ENCODE measurements around the gene DCTD. TPM values are rescaled to one million over a fixed set of nuclear protein-coding genes. Genes with fewer than 3 reads are reported as not detected.

The DCTD gene
- total RNA-seq, 1 donor from 2014 or later = 76.8 TPM

GRCh38 chr4:182930889-182931288 lies 13.7 kb upstream of the DCTD start:
- Mint-ChIP-seq H3K27ac (no peak overlapping the region), H3K9me3 (no peaks in the 10 kb centered on the region), H3K4me1 (no peaks in the 10 kb centered on the region), H3K36me3 (ENCODE audit: low read depth) (no peaks in the 10 kb centered on the region), H3K4me3 (no peak overlapping the region), H3K27me3 (peaks cover 9% of the 10 kb centered on the region)
- intact Hi-C loops (cut with micrococcal nuclease) = no loop called here
- ATAC-seq (ENCODE audit: low read depth) (no peak), DNase-seq (no peak)
- ChIA-PET POLR2A (no interaction called here), CTCF (no interaction called here)
- TF ChIP-seq CTCF (IDR thresholded peaks at IDR 0.05) = no peak

- DNase-seq = no peak
- ATAC-seq (ENCODE audit: low read depth) = no peak
- Mint-ChIP-seq H3K27me3 (peaks cover 13% of the 10 kb centered on the region), H3K36me3 (ENCODE audit: low read depth) (no peaks in the 10 kb centered on the region), H3K27ac (no peak overlapping the region), H3K9me3 (no peaks in the 10 kb centered on the region), H3K4me3 (no peak overlapping the region), H3K4me1 (no peaks in the 10 kb centered on the region)
- no peak for TF ChIP-seq CTCF (IDR thresholded peaks at IDR 0.05)
- ChIA-PET CTCF (interaction anchor here (1.0 kb wide), 1 partner anchor 1787 kb away, joined by 4 read pairs; no protein-coding TSS in a partner anchor), POLR2A (no interaction called here)
- intact Hi-C loops (cut with micrococcal nuclease) = loop anchor here (10.0 kb wide), 1 partner anchor 1624 kb away; no protein-coding TSS in a partner anchor
These were observed 12.1 kb upstream of the DCTD start for GRCh38 chr4:182929296-182929695.

GRCh38 chr4:182928061-182928460 lies 10.9 kb upstream of the DCTD start:
- Mint-ChIP-seq H3K4me1 (no peaks in the 10 kb centered on the region), H3K9me3 (no peaks in the 10 kb centered on the region), H3K4me3 (no peak overlapping the region), H3K27me3 (peaks cover 12% of the 10 kb centered on the region), H3K36me3 (ENCODE audit: low read depth) (no peaks in the 10 kb centered on the region), H3K27ac (no peak overlapping the region)
- CTCF ChIA-PET = interaction anchor here (2.0 kb wide), 1 partner anchor 10 kb away, joined by 8 read pairs; no protein-coding TSS in a partner anchor
- POLR2A ChIA-PET = no interaction called here
- intact Hi-C loops (cut with micrococcal nuclease) = loop anchor here (10.0 kb wide), 1 partner anchor 1623 kb away; no protein-coding TSS in a partner anchor
- no peak for ATAC-seq (ENCODE audit: low read depth)
- DNase-seq = no peak
- TF ChIP-seq CTCF (IDR thresholded peaks at IDR 0.05) = no peak

GRCh38 chr4:182927505-182927904 lies 10.3 kb upstream of the DCTD start:
- Mint-ChIP-seq H3K27me3 (peaks cover 14% of the 10 kb centered on the region), H3K4me3 (no peak overlapping the region), H3K9me3 (no peaks in the 10 kb centered on the region), H3K27ac (no peak overlapping the region), H3K4me1 (no peaks in the 10 kb centered on the region), H3K36me3 (ENCODE audit: low read depth) (no peaks in the 10 kb centered on the region)
- DNase-seq (no peak), ATAC-seq (ENCODE audit: low read depth) (no peak)
- intact Hi-C loops (cut with micrococcal nuclease) = loop anchor here (10.0 kb wide), 1 partner anchor 1623 kb away; no protein-coding TSS in a partner anchor
- CTCF ChIA-PET = interaction anchor here (2.0 kb wide), 1 partner anchor 11 kb away, joined by 8 read pairs; no protein-coding TSS in a partner anchor
- POLR2A ChIA-PET = no interaction called here
- TF ChIP-seq CTCF (IDR thresholded peaks at IDR 0.05) = no peak

GRCh38 chr4:182925855-182926254 lies 8.7 kb upstream of the DCTD start:
- Mint-ChIP-seq H3K27ac (no peak overlapping the region), H3K27me3 (peaks cover 18% of the 10 kb centered on the region), H3K9me3 (no peaks in the 10 kb centered on the region), H3K4me1 (no peaks in the 10 kb centered on the region), H3K36me3 (ENCODE audit: low read depth) (no peaks in the 10 kb centered on the region), H3K4me3 (no peak overlapping the region)
- ATAC-seq (ENCODE audit: low read depth) = no peak
- POLR2A ChIA-PET = interaction anchor here (0.6 to 2.0 kb wide), 2 partner anchors 9 to 120 kb away, joined by 4 to 7 read pairs; no protein-coding TSS in a partner anchor
- intact Hi-C loops (cut with micrococcal nuclease) = loop anchor here (1.0 to 10.0 kb wide), 4 partner anchors 119 to 1783 kb away; no protein-coding TSS in a partner anchor
- no peak for DNase-seq
- no peak for TF ChIP-seq CTCF (IDR thresholded peaks at IDR 0.05)
- CTCF ChIA-PET = interaction anchor here (0.7 to 2.2 kb wide), 10 partner anchors 8 to 1783 kb away, joined by 3 to 11 read pairs (median 4); no protein-coding TSS in a partner anchor
